HEK293T (cell line): Measurements from ENCODE around the gene CHD6.

Source experiments
- ARNT ChIP-seq: fragments of 450-650 bp; IDR thresholded peaks from 2 replicates; pipeline ENCODE4 v1.6.1; 2017; ENCODE audit warnings: mild to moderate bottlenecking
- BHLHE40 ChIP-seq: fragments of 450-650 bp; IDR thresholded peaks from 2 replicates; pipeline ENCODE4 v1.6.1; 2016; ENCODE audit warnings: mild to moderate bottlenecking, moderate library complexity, borderline replicate concordance
- CTBP1 ChIP-seq: fragments of 450-650 bp; IDR thresholded peaks from 2 replicates; pipeline ENCODE4 v1.6.1; 2016; ENCODE audit warnings: borderline replicate concordance
- ELF4 ChIP-seq: fragments of 450-650 bp; IDR thresholded peaks from 2 replicates; pipeline ENCODE4 v1.6.1; 2017; ENCODE audit warnings: antibody characterized with exemption
- FOXA1 ChIP-seq: fragments of 450-650 bp; IDR thresholded peaks from 2 replicates; pipeline ENCODE4 v1.6.1; 2016; ENCODE audit warnings: mild to moderate bottlenecking
- FOXK2 ChIP-seq: fragments of 450-650 bp; IDR thresholded peaks from 2 replicates; pipeline ENCODE4 v1.6.1; 2016; ENCODE audit warnings: mild to moderate bottlenecking
- FOXM1 ChIP-seq: fragments of 450-650 bp; IDR thresholded peaks from 2 replicates; pipeline ENCODE4 v1.6.1; 2017; ENCODE audit warnings: mild to moderate bottlenecking, borderline replicate concordance
- LEF1 ChIP-seq: fragments of 450-650 bp; IDR thresholded peaks from 2 replicates; pipeline ENCODE4 v1.6.1; 2017; ENCODE audit warnings: mild to moderate bottlenecking, borderline replicate concordance
- NFRKB ChIP-seq: fragments of 450-650 bp; IDR thresholded peaks from 2 replicates; pipeline ENCODE4 v1.6.1; 2016; ENCODE audit warnings: mild to moderate bottlenecking, moderate library complexity
- SP1 ChIP-seq: fragments of 450-650 bp; IDR thresholded peaks from 2 replicates; pipeline ENCODE4 v1.6.1; 2017
- SUZ12 ChIP-seq: fragments of 450-650 bp; IDR thresholded peaks from 2 replicates; pipeline ENCODE4 v1.6.1; 2016; ENCODE audit warnings: mild to moderate bottlenecking
- TARDBP ChIP-seq: fragments of 450-650 bp; IDR thresholded peaks from 2 replicates; pipeline ENCODE4 v1.6.1; 2016
- ZNF384 ChIP-seq: fragments of 450-650 bp; IDR thresholded peaks from 2 replicates; pipeline ENCODE4 v1.6.1; 2016
- TF ChIP-seq, protein P1 (sequence below): fragments of 450-650 bp; IDR thresholded peaks from 2 replicates; pipeline ENCODE4 v1.6.1; 2016

- TF ChIP-seq FOXA1 (no peak), LEF1 (no peak), ARNT (no peak), CTBP1 (no peak), SP1 (no peak), BHLHE40 (no peak), FOXM1 (no peak), NFRKB (no peak), TARDBP (no peak), ELF4 (no peak), FOXK2 (no peak), SUZ12 (no peak), ZNF384 (no peak)
- TF ChIP-seq, protein P1, sequence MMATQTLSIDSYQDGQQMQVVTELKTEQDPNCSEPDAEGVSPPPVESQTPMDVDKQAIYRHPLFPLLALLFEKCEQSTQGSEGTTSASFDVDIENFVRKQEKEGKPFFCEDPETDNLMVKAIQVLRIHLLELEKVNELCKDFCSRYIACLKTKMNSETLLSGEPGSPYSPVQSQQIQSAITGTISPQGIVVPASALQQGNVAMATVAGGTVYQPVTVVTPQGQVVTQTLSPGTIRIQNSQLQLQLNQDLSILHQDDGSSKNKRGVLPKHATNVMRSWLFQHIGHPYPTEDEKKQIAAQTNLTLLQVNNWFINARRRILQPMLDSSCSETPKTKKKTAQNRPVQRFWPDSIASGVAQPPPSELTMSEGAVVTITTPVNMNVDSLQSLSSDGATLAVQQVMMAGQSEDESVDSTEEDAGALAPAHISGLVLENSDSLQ = no peak
Observed at GRCh38 chr20:41437836-41438235, 180.3 kb downstream of the CHD6 start.
